Dedifferentiated amniotic fluid mesenchymal stem cell (primary cell): ENCODE measurements around the gene KRTAP10-6.
"Not testable (repeated sequence)": the region's sequence is repeated elsewhere in the genome, so short reads cannot be mapped to it uniquely, and the experiment has no call there.

Experiments
- DNase-seq: peaks from one replicate; pipeline ENCODE4 v3.0.0-alpha.2; 2016; ENCODE audit errors: extremely low spot score

KRTAP10-6 gene

GRCh38 chr21:44599264-44600029 lies 7.1 kb upstream of the KRTAP10-6 start:
- no peak for DNase-seq

GRCh38 chr21:44598061-44598460 lies 5.8 kb upstream of the KRTAP10-6 start:
- DNase-seq, result no peak

GRCh38 chr21:44596068-44596725 lies 3.9 kb upstream of the KRTAP10-6 start:
- DNase-seq, result no peak

GRCh38 chr21:44595524-44595923 lies 3.2 kb upstream of the KRTAP10-6 start:
- DNase-seq, result no peak

- no peak for DNase-seq
Observed at GRCh38 chr21:44594406-44594916, 2.2 kb upstream of the KRTAP10-6 start.

- no peak for DNase-seq
Observed at GRCh38 chr21:44593598-44594405, 1.5 kb upstream of the KRTAP10-6 start.

- not testable (repeated sequence) for DNase-seq
Observed at GRCh38 chr21:44591801-44592130, 539 bp downstream of the KRTAP10-6 start.

GRCh38 chr21:44590897-44591800 lies 1.2 kb downstream of the KRTAP10-6 start:
- DNase-seq, result not testable (repeated sequence)

- no peak for DNase-seq
Observed at GRCh38 chr21:44590311-44590721, 2.0 kb downstream of the KRTAP10-6 start.

GRCh38 chr21:44589586-44590305 lies 2.6 kb downstream of the KRTAP10-6 start:
- no peak for DNase-seq

- DNase-seq, result no peak
Observed at GRCh38 chr21:44589094-44589493, 3.2 kb downstream of the KRTAP10-6 start.

- no peak for DNase-seq
Observed at GRCh38 chr21:44585892-44586291, 6.4 kb downstream of the KRTAP10-6 start.

GRCh38 chr21:44583800-44584147 lies 8.5 kb downstream of the KRTAP10-6 start:
- DNase-seq, result no peak

- no peak for DNase-seq
Observed at GRCh38 chr21:44583089-44583799, 9.1 kb downstream of the KRTAP10-6 start.

GRCh38 chr21:44582055-44582454 lies 10.2 kb downstream of the KRTAP10-6 start:
- DNase-seq, result no peak

- no peak for DNase-seq
Observed at GRCh38 chr21:44581158-44581557, 11.1 kb downstream of the KRTAP10-6 start.

- not testable (repeated sequence) for DNase-seq
Observed at GRCh38 chr21:44580231-44580821, 12.0 kb downstream of the KRTAP10-6 start, which contains the start of gene KRTAP10-5. TSS of gene KRTAP10-5 (minus strand) at chr21:44580604. CDS start at chr21:44580578, 26 bp downstream.

GRCh38 chr21:44579833-44580144 lies 12.5 kb downstream of the KRTAP10-6 start:
- DNase-seq, result no peak

GRCh38 chr21:44579056-44579832 lies 13.1 kb downstream of the KRTAP10-6 start:
- no peak for DNase-seq
